GM12878 (cell line): Measurements from ENCODE around the gene SVOP. TPM values are rescaled to one million over a fixed set of nuclear protein-coding genes. Genes with fewer than 3 reads are reported as not detected.
A peak's percentile ranks its signal among the peaks of the same experiment; 100 is the strongest.

Source experiments
- BCL11A ChIP-seq: IDR thresholded peaks from 2 replicates; pipeline ENCODE4 v1.6.1; 2011; ENCODE audit warnings: low read depth, low read length
- CHD2 ChIP-seq: IDR thresholded peaks from 2 replicates; pipeline ENCODE4 v1.6.1; 2011; ENCODE audit warnings: low read depth, low read length, improper control_type of control experiment, borderline replicate concordance
- LARP7 ChIP-seq: fragments of 450-650 bp; IDR thresholded peaks from 2 replicates; pipeline ENCODE4 v1.6.1; 2017; ENCODE audit warnings: mild to moderate bottlenecking
- MEF2A ChIP-seq: IDR thresholded peaks from 2 replicates; pipeline ENCODE4 v1.6.1; 2011; ENCODE audit warnings: low read depth, mild to moderate bottlenecking, low read length, moderate library complexity; ENCODE audit not compliant: insufficient read depth
- MTA2 ChIP-seq: fragments of 450-650 bp; IDR thresholded peaks from 2 replicates; pipeline ENCODE4 v1.6.1; 2016; ENCODE audit warnings: low read depth, mild to moderate bottlenecking, moderate library complexity
- NFIC ChIP-seq: IDR thresholded peaks from 2 replicates; pipeline ENCODE4 v1.6.1; 2012; ENCODE audit warnings: low read depth, mild to moderate bottlenecking, inconsistent platforms, low read length, moderate library complexity
- NR2C1 ChIP-seq: fragments of 450-650 bp; IDR thresholded peaks from 2 replicates; pipeline ENCODE4 v1.6.1; 2017; ENCODE audit warnings: antibody characterized with exemption, mild to moderate bottlenecking, moderate library complexity
- PBX3 ChIP-seq: IDR thresholded peaks from 2 replicates; pipeline ENCODE4 v1.6.1; 2011; ENCODE audit warnings: mild to moderate bottlenecking, low read depth, low read length, moderate library complexity; ENCODE audit not compliant: insufficient replicate concordance
- RB1 ChIP-seq: fragments of 450-650 bp; formaldehyde crosslinking; IDR thresholded peaks from 2 replicates; pipeline ENCODE4 v1.6.1; 2017; ENCODE audit warnings: mild to moderate bottlenecking, borderline replicate concordance
- RCOR1 ChIP-seq: conservative IDR thresholded peaks from 2 replicates; pipeline ENCODE4 v1.6.1; 2012; ENCODE audit warnings: low read depth, low read length, improper control_type of control experiment
- RUNX3 ChIP-seq: IDR thresholded peaks from 2 replicates; pipeline ENCODE4 v1.6.1; 2012; ENCODE audit warnings: low read length, inconsistent platforms
- SIX5 ChIP-seq: IDR thresholded peaks from 2 replicates; pipeline ENCODE4 v1.6.1; 2011; ENCODE audit warnings: mild to moderate bottlenecking, low read depth, low read length, moderate library complexity; ENCODE audit not compliant: severe bottlenecking
- TAF1 ChIP-seq: IDR thresholded peaks from 2 replicates; pipeline ENCODE4 v1.6.1; 2011; ENCODE audit warnings: mild to moderate bottlenecking, low read depth, low read length, borderline replicate concordance
- TBL1XR1 ChIP-seq: IDR thresholded peaks from 2 replicates; pipeline ENCODE4 v1.6.1; 2012; ENCODE audit warnings: low read depth, low read length, improper control_type of control experiment
- TCF7 ChIP-seq: IDR thresholded peaks from 2 replicates; pipeline ENCODE4 v1.6.1; 2014; ENCODE audit warnings: antibody characterized with exemption, borderline replicate concordance
- YY1 ChIP-seq: IDR thresholded peaks from 2 replicates; pipeline ENCODE4 v1.6.1; 2011; ENCODE audit warnings: low read depth, mild to moderate bottlenecking, low read length
- polyA plus RNA-seq, 11 experiments: library from polyadenylated mRNA; depleted of rRNA in 4 of 11; unstranded in 6 of 11; stranded (reverse) in 5 of 11; fragments of >200 nt; fragmentation: Nextera tagmentation in 4 of 11; fragmentation: Illumina TruSeq in 1 of 11; extraction: Ambion mirVana in 4 of 11; extraction: Trizol in 1 of 11; gene quantifications; 1 replicate in 1 of 11; 2 replicates in 10 of 11; pipeline versions ENCODE4 v1.2.1 to v1.2.3, GENCODE V29; 2011 to 2016; ENCODE audit warnings: inconsistent platforms in 2 of 11, missing spikeins in 2 of 11, low read depth in 1 of 11
- total RNA-seq, 4 experiments: library from RNA; depleted of rRNA in 3 of 4; stranded (reverse); fragments of >200 nt in 3 of 4; fragmentation: Illumina TruSeq in 1 of 4; extraction: Trizol in 1 of 4; gene quantifications; 2 replicates each; pipeline versions ENCODE4 v1.2.1 to v1.2.3, GENCODE V29; 2013 to 2021
- TF ChIP-seq, protein P1 (sequence below): fragments of 450-650 bp; IDR thresholded peaks from 2 replicates; pipeline ENCODE4 v1.6.1; 2014; ENCODE audit warnings: mild to moderate bottlenecking
- TF ChIP-seq, protein P2 (sequence below): fragments of 450-650 bp; IDR thresholded peaks from 2 replicates; pipeline ENCODE4 v1.6.1; 2017; ENCODE audit warnings: antibody characterized with exemption, mild to moderate bottlenecking, moderate library complexity

SVOP gene
- total and polyA plus RNA-seq, 10 of the 15 experiments (the other 5 are each of a cell fraction or from before 2014, with no cell fraction given) = under 0.01 TPM; not detected in 9

- no peak for TF ChIP-seq LARP7
- no peak for TF ChIP-seq RB1
- no peak for TF ChIP-seq SIX5
- TF ChIP-seq YY1 = no peak
- no peak for TF ChIP-seq PBX3
- no peak for TF ChIP-seq NR2C1
- no peak for TF ChIP-seq TBL1XR1
- TF ChIP-seq CHD2 = no peak
- TF ChIP-seq TAF1 = 0 out of 2 replicates have a peak, but pooled peaks have one; percentile 54
- TF ChIP-seq BCL11A = no peak
- peak; percentile 31; the same call in 1 of the 2 replicates for TF ChIP-seq RUNX3
- no peak for TF ChIP-seq RCOR1
- TF ChIP-seq, protein P1, sequence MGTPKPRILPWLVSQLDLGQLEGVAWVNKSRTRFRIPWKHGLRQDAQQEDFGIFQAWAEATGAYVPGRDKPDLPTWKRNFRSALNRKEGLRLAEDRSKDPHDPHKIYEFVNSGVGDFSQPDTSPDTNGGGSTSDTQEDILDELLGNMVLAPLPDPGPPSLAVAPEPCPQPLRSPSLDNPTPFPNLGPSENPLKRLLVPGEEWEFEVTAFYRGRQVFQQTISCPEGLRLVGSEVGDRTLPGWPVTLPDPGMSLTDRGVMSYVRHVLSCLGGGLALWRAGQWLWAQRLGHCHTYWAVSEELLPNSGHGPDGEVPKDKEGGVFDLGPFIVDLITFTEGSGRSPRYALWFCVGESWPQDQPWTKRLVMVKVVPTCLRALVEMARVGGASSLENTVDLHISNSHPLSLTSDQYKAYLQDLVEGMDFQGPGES = no peak
- no peak for TF ChIP-seq TCF7
- TF ChIP-seq MTA2 = no peak
- no peak for TF ChIP-seq MEF2A
- no peak for TF ChIP-seq NFIC
- TF ChIP-seq, protein P2, sequence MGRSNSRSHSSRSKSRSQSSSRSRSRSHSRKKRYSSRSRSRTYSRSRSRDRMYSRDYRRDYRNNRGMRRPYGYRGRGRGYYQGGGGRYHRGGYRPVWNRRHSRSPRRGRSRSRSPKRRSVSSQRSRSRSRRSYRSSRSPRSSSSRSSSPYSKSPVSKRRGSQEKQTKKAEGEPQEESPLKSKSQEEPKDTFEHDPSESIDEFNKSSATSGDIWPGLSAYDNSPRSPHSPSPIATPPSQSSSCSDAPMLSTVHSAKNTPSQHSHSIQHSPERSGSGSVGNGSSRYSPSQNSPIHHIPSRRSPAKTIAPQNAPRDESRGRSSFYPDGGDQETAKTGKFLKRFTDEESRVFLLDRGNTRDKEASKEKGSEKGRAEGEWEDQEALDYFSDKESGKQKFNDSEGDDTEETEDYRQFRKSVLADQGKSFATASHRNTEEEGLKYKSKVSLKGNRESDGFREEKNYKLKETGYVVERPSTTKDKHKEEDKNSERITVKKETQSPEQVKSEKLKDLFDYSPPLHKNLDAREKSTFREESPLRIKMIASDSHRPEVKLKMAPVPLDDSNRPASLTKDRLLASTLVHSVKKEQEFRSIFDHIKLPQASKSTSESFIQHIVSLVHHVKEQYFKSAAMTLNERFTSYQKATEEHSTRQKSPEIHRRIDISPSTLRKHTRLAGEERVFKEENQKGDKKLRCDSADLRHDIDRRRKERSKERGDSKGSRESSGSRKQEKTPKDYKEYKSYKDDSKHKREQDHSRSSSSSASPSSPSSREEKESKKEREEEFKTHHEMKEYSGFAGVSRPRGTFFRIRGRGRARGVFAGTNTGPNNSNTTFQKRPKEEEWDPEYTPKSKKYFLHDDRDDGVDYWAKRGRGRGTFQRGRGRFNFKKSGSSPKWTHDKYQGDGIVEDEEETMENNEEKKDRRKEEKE = no peak
Observed at GRCh38 chr12:109053382-109054123, 32.7 kb upstream of the SVOP start (continued).
